NCI-H187 treated with DMSO at 0.1 percent for 48 hours (cell line): ENCODE data around the gene GRM7.

Source experiments
- DNase-seq: peaks from one replicate; lab custom pipeline; 2025; lab: John Stamatoyannopoulos, UW

Gene GRM7

DNA sequence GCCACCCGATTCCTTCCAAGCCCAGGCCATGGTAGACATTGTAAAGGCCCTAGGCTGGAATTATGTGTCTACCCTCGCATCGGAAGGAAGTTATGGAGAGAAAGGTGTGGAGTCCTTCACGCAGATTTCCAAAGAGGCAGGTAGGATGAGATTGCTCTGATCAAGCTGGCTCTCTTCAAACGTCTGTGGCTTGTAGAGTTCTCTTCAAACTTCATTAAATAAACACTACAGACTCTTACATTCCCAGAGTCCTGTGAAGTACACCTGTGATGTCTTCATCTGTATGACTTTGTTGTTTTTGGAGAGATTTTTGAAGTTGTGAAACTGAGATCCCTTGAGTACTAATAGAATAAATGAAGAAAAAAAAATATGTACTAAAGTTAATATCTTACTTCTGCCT, 285.6 kb downstream of the GRM7 start:
- DNase-seq = no peak

DNA sequence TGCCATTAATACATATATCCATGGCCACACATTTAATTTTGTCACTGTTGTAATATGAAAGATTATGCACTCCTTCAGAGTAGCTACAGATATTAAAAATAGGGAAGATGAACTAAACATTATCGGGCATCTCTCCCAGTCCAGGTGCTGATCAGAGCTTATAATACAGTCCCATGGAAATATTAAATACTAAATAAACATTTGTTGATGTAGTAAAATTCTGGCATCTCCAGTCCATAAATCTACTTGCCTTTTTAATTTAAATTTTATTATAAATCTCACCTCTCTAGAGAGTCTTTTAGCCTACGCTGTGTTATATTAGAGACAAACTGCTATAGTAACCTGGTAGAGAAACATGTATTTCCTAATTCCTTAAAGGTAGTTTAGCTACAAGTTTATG, 297.6 kb downstream of the GRM7 start:
- no peak for DNase-seq

DNA sequence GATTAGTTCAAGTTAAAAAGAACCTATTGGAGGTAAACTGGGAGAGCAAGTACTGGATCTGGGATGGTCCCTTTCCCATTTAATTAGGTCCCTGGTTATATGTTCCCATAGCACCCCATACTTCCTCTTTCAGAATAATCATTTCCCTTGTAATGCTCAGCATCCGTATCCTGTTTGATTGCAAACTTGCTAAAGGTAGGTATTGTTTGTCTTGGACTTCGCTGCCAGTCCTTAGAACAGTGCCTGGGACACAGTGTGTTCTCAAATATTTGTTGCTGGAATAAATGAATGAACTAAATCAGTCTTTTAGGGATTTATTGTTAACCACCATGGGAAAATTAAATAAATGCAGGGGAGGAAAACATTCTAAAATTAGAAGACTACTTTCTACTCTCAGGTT, 299.8 kb downstream of the GRM7 start:
- no peak for DNase-seq

DNA sequence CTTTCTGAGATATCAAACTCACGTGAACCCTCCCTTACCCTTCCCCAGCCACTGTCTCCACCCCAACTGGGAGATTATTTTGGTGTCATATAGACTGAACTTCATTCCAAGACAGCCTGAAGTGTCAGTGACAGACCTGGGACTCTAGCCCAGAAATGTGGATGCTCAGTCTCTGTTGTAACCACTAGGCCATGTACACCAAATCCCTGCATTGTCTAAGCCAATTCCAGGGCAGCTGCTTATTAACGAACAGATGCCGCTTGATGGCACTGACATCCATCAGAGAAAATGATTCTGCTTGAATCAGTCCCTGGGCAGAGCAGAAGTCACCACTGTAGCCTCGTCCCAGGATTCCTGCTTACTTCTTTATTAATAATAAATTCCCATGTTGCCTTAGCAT, 305.5 kb downstream of the GRM7 start:
- no peak for DNase-seq

DNA sequence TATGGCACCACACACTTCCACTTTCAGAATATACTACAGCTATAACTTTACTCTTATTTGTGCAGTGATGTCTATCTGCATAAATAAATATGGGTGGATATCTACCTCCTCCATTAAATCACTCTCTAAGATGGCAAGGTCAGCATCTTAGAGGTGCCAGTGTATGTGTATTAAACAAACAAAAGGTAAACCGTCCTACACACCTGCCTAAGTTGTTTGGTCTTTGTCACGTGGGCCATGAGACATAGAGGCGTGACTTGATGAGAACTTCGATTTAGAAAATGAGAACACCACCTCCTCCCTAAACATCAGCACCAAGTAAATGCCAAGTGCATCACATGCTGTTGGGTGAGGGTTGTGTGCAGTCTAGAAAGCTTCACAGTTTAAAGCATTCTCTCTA, 310.6 kb downstream of the GRM7 start:
- DNase-seq = no peak

DNA sequence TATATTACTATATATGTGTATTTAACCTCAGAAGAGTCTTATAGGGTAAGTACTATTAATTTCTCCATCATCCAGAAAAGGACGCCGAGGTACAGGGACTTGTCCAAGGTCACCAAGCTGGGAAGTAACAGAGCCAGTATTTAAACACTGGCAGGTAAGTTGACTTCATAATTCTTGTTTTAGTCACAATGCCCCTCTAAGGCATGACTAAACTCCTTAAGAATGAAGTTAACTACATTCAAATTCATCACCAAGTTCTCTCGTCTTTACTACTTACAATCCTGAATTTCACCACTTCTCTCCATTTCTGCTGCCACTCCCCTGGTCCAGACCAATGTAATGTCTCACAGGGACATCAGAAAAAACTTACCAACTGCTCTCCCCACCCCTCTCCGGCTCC, 312.1 kb downstream of the GRM7 start:
- no peak for DNase-seq

DNA sequence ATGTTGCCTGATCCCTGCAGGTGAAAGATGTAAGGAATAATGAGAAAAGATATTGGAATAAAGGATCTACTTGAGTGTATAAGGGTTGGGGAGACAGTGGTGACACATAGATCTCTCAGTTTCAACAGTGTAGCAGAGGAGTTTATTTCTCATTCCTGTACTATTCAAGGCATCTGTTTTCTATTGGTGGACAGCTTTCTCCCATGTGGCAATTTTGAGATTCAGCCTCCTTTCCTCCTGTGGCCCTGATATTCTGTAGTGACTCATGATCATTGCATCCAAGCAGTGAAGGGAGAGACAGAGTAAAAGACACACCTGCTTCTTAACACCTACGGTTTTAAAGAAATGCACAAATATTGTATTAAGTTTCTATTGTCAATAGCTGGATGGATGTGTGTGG, 327.6 kb downstream of the GRM7 start:
- DNase-seq = no peak

DNA sequence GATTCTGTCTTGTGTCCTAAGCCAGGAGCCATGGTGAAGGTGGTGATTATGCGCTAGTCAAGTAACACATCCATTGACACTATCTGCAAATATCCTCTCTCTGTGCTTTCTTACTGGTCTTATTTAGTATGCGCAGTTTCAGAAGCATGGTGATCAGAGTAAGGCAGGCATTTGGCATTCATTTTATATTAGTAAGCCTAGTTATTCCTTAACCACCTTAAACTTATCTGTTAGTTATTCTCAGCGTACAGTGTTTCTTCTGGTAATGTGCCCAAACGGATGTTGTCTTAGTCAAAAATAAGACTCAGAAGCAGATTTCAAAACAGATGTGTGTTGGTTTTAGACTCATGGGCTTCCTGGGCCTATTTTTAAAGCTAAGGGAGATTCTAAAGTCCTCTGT, 329.2 kb downstream of the GRM7 start:
- no peak for DNase-seq

DNA sequence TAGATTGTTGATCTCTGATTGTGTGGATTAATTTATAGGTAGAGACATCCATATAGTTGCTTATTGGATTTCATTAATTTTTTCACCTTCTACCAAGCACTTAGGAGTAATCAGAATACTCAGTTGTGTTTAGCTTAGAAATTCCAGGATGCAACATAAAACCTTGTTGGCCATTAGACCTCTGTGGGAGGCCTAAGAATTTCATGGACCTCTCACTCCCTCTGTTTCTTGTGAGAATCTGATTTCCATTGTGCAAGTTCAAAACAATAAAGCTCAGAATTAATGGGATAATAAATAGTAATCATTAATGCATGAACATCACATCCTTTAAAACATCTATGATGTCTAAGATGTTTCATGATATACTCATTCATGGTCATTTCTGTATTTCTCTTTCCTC, 332.4 kb downstream of the GRM7 start:
- no peak for DNase-seq

DNA sequence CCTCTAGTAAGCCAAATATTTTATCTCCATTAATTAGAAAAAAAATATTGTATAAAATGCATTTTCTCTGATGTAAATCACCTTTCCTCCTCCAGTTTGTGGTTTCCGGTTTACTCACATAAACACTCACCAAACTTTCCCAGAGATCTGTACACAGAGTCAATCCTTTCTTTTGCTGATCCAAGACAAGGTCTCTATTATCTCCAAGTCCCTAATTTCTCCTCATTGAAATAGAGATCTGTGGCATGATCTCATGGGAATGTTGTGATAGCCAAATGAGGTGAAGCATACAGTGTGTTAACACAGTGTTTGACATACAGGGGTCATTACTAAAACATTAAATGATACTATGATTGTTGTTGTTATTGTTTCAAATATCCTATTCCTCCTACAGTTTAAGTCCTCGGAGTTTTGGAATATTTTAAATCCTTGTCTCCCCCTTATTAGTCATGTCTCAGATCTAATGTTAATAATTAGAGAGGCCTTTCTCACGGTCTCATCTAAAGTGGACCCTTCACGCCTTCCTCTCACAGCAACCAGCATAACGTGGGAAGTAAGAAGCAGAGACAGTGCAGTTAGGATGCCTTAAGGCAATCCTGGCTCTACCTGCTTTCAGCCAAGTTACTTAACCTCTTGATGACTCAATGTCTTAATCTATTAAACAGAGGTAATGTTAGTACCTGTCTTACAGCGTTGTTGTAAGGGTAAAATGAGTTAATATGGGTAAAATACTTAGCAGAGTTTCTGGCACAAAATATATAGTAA, 333.3 kb downstream of the GRM7 start:
- no peak for DNase-seq

DNA sequence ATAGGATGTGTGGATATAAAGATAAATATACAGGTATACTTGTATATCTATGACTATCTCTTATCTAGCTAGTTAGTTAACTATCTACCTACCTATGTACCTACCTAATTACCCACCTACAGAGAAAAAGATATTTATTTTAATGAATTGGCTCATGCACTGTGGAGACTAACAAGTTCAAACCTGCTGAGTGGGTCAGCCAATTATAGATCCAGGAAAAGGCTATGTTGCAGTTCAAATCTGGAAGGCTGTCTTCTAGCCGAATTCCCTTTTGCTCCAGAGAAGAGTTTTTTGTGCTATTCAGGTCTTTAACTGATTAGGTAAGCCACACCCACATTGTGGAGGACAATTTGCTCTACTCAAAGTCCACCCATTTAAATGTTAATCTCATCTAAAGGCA, 335.0 kb downstream of the GRM7 start:
- no peak for DNase-seq

DNA sequence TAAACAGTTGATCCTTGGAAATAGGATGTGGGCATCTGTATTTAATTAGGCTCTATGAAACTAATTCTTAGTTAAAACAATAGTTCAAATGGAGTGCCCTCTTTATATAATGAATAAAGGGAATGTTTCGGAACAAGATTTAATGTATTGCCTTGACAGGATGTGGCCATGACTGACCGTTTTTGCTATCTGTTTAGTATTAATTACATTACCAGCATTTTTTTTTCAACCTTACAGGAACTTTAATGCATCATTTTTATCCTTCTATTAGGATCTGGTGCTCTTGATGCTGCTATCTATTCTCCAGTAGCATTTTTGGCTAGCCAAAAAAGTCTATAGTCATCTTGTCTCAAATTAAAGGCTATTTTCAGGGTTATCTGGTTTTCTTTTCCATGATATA, 340.9 kb downstream of the GRM7 start:
- DNase-seq = no peak

DNA sequence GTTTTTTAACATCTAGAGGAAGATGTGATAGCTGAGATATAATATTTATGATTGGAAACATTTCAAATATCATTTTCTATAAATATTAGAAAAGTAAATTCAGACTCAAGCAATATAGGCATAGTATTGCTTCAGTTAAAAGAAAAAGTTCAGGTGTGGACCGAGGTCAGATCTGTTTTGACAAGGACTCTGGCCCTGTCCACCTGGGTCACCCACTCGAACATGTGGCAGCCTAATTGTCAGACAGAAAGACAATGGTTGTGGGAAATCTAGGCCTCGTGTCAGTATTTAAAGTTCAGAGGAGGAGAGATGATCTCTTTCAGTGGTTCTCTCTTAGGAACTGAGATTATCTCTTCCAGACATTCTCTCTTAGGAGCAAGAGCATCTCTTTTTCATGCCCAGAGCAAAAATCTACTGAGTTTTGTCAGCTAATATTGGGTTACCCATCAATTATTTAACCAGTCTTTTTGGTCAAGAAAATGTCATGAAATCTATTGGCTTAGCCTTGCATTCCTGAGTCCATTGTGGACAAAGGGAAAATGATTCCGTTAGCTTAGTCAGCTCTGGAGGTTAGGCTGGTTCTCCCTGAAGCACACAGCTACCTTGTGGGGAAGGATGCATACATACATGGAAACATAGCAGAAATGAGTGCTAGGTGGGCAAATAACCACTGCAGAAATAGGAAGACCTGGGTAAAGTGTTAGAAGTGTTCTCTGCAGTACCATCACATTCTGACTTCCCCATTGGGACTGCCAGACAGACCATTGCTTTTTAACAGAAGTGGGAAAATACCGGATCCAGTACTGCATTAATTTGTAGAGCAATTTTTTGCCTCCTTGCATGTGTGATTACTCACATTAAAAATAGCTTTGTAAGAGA, 343.3 kb downstream of the GRM7 start:
- DNase-seq = no peak

DNA sequence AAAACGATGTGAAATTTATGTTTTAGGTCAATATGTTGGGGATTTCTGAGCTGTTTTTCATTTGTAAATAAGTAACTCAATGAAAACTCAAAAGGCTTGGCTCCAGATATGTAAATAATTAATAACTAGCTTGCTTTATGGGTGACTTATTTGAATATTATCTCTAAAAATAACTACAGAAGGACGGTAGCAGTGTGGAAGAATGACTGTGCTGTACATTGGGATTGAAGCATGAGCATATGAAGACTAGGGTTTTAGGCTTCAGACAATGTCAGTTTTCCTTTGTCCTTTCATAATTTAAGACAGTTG, 343.9 kb downstream of the GRM7 start:
- DNase-seq = no peak

DNA sequence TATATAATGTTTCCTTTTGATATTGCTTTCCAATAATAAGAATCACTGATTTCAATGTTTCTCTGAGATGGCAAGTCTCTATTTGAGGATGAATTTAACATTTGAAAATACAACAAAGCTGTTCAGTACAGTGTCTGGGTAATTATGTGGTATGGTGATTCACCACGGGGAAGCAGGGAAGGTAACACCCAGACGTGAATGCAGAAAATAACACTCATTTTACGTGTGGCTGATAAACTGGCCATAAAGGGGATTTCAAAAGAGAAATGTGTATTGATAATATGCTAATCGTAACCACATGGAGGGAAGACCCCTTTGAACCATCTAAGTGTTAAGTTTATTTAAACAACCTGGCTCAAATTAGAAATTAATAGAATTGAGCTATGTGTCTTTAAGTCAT, 344.6 kb downstream of the GRM7 start:
- no peak for DNase-seq

DNA sequence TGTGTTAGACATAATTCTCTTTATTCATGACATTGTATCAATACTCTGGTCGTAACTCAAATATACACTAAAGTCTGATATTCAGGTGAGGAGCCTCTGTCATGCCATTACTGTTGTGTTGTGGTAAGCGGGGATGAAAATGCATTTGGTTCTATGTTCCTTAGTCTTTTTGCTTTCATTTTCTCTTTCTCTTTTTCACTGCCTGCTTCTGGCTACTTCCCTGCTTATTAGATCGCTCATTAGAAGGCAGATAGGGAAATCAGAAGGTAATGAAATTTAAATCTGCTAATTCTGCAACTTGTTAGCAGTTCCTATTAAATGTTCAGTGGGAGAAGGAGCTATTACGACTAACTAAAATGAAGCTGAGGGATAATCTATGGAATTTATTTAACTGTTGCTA, 345.0 kb downstream of the GRM7 start:
- DNase-seq = no peak

DNA sequence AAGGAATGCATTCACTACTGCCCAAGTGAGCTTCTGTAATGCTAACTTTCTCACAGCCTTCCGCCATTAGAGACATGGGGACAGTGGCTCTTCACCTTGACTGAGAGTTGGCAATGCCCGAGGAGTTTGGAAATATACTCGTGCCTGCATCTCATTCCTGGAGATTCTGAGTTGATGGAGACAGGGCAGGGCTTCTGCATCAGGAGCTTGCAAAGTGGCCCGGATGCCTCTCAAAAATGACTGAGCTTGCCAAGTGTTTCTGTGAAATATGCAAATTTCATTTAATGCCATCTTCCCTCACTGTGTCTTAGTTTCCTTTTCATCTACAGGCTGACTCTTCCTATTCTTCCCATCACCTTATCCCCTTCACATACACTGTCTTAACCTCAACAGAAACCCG, 346.2 kb downstream of the GRM7 start:
- no peak for DNase-seq

DNA sequence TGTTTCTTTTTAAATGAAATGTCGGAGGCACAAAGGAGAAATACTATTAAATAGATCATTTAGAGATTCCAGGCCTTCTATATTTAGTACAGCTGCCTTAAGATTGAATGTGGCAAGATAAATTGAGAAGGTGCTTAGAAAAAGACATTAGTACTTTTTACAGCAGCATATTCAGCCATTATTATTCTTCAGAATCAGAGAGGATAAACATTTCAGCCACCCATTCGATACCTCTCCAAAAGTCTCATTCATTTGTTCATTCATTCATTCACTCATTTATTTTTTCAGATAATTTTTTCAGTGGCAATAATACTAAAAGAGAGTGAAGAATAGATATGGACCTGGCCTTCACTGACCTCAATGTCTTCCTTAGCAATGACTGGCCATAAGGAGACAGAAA, 347.0 kb downstream of the GRM7 start:
- DNase-seq = no peak

DNA sequence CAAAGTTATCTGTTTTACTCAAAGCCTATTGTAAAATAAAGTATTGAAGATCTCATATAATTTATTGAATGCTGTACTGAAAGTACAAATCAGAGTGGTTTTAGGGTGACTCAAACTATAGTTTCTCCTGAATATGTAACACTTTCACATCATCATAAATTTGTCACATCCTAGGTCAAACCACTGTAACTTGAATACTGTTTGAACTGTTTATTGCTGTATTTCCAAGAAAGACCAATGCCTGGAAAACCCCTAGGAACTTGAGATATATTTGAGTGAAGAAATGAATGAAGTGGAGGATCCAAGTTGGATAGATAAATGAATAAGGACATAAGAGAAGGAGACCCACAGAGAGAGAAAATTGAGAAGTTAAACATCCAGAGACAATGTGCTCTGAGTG, 348.2 kb downstream of the GRM7 start:
- no peak for DNase-seq

DNA sequence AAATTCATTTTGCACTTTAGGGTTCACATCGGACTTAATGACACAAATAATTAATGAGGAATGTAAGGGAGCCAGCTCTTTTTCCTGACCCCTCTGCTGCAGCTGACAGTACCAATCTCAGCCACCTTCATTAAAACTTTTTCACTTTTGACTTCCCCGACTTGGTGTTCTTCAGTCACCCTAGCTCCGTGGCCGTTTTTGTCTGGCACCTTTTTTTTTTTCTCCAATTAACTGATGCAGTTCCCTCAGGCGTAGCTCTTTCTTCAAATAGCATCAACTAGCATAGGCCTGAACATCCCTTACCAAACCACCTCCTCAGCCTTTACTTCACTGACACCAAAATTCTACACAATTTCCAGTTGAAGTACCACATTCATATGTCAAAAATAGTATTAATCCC, 350.8 kb downstream of the GRM7 start:
- DNase-seq = no peak

DNA sequence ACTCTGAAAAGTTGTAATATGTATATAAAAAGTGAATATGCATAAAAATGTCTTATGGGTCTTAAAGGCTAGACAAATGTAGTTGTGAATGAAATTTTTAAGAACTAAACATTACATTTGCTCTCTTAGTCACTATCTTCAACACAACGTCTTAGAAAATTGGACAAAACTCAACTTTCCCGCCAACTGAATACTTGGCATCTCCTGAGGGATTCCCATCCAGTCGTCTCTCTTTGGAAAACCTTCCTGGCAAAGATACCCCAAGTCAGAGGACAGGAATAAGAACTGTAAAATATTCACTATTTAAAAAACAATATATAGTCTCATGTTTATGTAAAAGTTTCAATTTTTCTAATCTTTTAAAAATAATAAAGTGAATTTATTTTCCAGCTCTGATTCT, 354.8 kb downstream of the GRM7 start:
- DNase-seq = no peak

DNA sequence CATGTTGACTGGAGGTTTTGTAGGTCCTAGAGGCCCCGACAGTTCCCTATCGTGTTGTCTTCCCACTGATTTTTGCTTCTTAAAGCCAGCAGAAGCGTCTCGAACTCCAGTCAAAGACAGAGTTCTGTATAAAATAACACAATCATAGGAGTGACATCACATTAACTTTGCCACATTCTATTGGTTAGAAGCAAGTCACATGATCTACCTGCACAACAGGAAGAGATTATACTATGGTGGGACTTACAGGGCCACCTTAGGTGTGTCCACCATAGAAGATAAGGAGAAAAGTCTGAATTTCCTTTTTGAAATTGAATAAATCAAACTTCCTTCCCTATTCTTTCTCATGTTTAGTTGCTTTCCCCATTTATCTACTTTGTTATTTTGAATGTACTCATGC, 365.5 kb downstream of the GRM7 start:
- no peak for DNase-seq

DNA sequence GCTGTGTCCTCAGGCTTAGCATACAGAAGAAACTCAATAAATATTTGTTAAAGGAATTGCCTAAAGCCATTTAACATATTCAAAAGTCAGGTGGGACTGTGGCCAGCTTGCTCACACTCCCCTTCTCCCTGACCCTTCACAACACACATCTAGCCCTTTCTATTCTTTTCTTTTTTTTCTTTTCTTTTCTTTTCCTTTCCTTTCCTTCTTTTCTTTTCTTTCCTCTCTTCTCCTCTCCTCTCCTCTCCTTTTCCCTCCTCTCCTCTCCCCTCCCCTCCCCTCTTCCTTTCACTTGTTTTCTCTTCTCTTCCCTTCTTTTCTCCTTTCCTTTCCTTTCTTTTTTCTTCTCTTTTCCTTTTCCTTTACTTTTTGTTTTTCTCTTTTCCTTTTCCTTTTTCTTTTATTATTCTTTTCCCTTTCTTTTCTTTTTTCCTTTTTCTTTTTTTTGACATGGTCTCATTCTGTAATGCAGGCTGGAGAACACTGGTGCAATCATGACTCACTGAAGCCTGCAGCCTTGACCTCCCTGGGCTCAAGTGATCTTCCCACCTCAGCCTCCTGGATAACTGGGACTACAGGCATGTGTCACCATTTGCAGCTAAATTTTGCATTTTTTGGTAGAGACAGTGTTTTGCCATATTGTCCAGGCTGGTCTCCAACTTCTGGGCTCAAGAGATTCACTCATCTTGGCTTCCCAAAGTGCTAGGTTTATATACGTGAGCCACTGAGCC, 377.8 kb downstream of the GRM7 start:
- no peak for DNase-seq
